HUDEP-2 (cell line): ENCODE measurements around the gene SPRED2.
A peak's percentile ranks its signal among the peaks of the same experiment; 100 is the strongest.

Source experiments
- DNase-seq, 76 experiments: peaks; one replicate each; lab custom pipeline; 2025; ENCODE audit not compliant: unreplicated experiment in 76 of 76; lab: John Stamatoyannopoulos, UW

Gene SPRED2

GRCh38 chr2:65432227-65433190 lies at the start of gene SPRED2:
SPRED2 (minus strand) TSS chr2:65432599; CDS start chr2:65431987, 612 bp downstream.
- DNase-seq: peak in 75 of 76 experiments; percentile 43 to 91 (median 81)

- DNase-seq: no peak
Observed at GRCh38 chr2:65481961-65482360, 49.6 kb upstream of the SPRED2 start.

- no peak for DNase-seq
Observed at GRCh38 chr2:65479524-65479923, 47.1 kb upstream of the SPRED2 start.

- DNase-seq: no peak
Observed at GRCh38 chr2:65478498-65479135, 46.2 kb upstream of the SPRED2 start.

GRCh38 chr2:65477590-65477989 lies 45.2 kb upstream of the SPRED2 start:
- DNase-seq: no peak

- no peak for DNase-seq
Observed at GRCh38 chr2:65476778-65477177, 44.4 kb upstream of the SPRED2 start.

GRCh38 chr2:65475000-65475399 lies 42.6 kb upstream of the SPRED2 start:
- DNase-seq: no peak

- DNase-seq: no peak
Observed at GRCh38 chr2:65473045-65473444, 40.6 kb upstream of the SPRED2 start.

GRCh38 chr2:65471409-65471808 lies 39.0 kb upstream of the SPRED2 start:
- DNase-seq: no peak

GRCh38 chr2:65466551-65466950 lies 34.2 kb upstream of the SPRED2 start:
- no peak for DNase-seq

GRCh38 chr2:65465857-65466256 lies 33.5 kb upstream of the SPRED2 start:
- no peak for DNase-seq

GRCh38 chr2:65465124-65465523 lies 32.7 kb upstream of the SPRED2 start:
- DNase-seq: no peak

GRCh38 chr2:65464604-65465003 lies 32.2 kb upstream of the SPRED2 start:
- DNase-seq: no peak

- DNase-seq: no peak
Observed at GRCh38 chr2:65458999-65459398, 26.6 kb upstream of the SPRED2 start.

GRCh38 chr2:65456886-65457285 lies 24.5 kb upstream of the SPRED2 start:
- no peak for DNase-seq

- no peak for DNase-seq
Observed at GRCh38 chr2:65456064-65456463, 23.7 kb upstream of the SPRED2 start.

GRCh38 chr2:65453916-65454315 lies 21.5 kb upstream of the SPRED2 start:
- DNase-seq: no peak

GRCh38 chr2:65452150-65452895 lies 19.9 kb upstream of the SPRED2 start:
- DNase-seq: no peak

- DNase-seq: no peak
Observed at GRCh38 chr2:65450810-65451209, 18.4 kb upstream of the SPRED2 start.

GRCh38 chr2:65450393-65450792 lies 18.0 kb upstream of the SPRED2 start:
- no peak for DNase-seq

GRCh38 chr2:65443509-65444186 lies 11.2 kb upstream of the SPRED2 start:
- DNase-seq: no peak
